WI38 (cell line): ENCODE data around the gene SOCS7.
"Not testable (repeated sequence)": the region's sequence is repeated elsewhere in the genome, so short reads cannot be mapped to it uniquely, and the experiment has no call there.

Experiments
- H3K4me3 ChIP-seq: 2 replicates; pipeline ENCODE4 v1.5.1; 2011; ENCODE audit warnings: low read depth, mild to moderate bottlenecking, control low read depth, low read length
- TF ChIP-seq, protein P1 (sequence below): IDR thresholded peaks from 2 replicates; pipeline ENCODE4 v1.5.1; 2012; ENCODE audit warnings: low read depth, mild to moderate bottlenecking, control low read depth, low read length

Gene SOCS7

DNA sequence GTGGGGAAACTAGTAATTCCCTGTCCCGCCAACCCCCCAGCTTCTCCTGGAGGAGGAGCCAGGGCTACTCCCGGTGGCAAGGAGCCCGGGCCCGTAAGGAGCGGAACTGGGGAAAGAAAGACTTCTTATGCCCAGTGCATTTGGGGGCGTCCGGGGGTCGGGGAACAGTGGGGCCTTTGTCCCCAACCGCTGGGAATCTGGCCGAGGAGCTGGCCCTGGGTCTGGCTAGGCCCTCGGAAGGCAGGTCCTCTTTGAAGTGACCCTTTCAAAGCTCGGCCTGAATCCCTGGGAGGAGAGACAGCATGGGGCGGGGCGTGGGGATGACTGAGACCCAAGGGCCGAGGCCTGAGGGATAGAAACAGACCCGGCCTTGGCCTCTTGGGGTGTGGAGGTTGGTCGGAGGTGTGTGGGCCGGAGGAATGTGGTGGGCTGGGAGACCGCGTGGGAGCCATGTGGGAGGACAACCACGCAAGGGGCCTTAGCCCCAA lies 82.6 kb downstream of the SOCS7 start:
- TF ChIP-seq, protein P1, sequence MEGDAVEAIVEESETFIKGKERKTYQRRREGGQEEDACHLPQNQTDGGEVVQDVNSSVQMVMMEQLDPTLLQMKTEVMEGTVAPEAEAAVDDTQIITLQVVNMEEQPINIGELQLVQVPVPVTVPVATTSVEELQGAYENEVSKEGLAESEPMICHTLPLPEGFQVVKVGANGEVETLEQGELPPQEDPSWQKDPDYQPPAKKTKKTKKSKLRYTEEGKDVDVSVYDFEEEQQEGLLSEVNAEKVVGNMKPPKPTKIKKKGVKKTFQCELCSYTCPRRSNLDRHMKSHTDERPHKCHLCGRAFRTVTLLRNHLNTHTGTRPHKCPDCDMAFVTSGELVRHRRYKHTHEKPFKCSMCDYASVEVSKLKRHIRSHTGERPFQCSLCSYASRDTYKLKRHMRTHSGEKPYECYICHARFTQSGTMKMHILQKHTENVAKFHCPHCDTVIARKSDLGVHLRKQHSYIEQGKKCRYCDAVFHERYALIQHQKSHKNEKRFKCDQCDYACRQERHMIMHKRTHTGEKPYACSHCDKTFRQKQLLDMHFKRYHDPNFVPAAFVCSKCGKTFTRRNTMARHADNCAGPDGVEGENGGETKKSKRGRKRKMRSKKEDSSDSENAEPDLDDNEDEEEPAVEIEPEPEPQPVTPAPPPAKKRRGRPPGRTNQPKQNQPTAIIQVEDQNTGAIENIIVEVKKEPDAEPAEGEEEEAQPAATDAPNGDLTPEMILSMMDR: no peak
- H3K4me3 ChIP-seq: no peak overlapping the region

DNA sequence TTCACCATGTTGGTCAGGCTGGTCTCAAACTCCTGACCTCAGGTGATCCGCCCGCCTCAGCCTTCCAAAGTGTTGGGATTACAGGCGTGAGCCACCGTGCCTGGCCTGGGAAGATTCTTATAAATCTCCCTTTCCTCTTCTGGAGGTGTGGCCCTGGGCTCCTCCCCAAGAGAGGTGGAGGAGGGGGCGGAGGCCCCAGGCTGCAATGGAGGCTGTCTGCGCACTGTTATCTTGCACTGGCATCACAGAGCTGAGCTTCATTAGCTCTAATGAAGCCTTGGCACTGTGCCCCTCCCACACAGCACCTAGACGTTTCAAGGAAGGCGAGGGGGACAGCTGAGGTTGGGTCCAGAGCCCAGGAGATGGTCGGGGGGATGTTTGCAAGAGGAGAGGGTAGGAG lies 84.2 kb downstream of the SOCS7 start:
- no peak overlapping the region for H3K4me3 ChIP-seq
- TF ChIP-seq, protein P1: no peak

DNA sequence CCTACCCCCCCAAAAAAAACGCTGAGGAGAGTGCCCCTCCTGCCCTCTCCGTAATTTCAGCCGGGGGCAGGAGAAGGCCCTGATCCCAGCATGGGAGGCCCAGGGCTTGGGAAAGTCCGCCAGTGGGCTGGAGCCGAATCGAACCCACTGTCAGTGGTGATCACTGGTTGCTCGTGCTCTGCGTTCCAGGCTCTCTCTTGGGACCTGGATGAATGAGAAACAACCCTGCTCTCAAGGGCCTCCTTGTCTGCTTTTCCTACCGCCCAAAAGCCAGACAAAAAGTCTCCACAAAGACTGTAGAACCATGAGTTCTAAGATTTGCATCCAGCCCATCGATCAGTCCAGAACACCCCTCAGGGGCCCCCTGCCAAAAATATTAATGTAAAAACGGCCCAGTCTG lies 84.7 kb downstream of the SOCS7 start:
- no peak overlapping the region for H3K4me3 ChIP-seq
- TF ChIP-seq, protein P1: no peak

DNA sequence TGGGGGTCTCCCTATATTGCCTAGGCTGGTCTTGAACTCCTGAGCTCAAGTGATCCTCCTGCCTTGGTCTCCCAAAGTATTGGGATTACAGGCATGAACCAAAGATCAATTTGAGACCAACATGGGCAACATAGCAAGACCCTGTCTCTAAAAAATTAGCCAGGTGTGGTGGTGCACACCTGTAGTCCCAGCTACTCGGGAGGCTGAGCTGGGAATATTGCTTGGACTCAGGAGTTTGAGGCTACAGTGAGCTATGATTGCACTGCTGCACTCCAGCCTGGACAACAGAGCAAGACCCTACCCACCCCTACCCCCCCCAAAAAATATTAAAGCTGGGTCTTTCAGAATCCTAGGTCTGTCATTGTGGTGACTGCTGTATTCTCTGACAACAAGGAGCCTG lies 85.7 kb downstream of the SOCS7 start:
- not testable (repeated sequence) for H3K4me3 ChIP-seq

DNA sequence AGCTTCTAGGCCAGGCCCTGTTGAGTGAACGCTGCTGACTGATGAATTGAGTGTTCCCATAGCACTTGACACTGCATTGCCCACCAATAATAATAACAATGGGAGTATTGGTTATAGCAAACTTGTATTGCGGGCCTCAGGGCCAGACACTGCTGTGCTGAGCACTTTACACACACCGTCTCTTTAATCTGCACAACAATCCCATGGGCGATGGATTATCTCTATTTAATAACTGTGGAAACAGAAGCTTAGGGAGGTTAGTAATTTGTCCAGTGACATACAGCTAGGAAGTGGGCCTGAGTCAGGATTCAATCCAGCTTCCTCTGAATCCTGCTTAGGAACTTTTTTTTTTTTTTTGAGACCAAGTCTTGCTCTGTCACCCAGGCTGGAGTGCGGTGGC lies 87.8 kb downstream of the SOCS7 start:
- TF ChIP-seq, protein P1: no peak
- no peak overlapping the region for H3K4me3 ChIP-seq

DNA sequence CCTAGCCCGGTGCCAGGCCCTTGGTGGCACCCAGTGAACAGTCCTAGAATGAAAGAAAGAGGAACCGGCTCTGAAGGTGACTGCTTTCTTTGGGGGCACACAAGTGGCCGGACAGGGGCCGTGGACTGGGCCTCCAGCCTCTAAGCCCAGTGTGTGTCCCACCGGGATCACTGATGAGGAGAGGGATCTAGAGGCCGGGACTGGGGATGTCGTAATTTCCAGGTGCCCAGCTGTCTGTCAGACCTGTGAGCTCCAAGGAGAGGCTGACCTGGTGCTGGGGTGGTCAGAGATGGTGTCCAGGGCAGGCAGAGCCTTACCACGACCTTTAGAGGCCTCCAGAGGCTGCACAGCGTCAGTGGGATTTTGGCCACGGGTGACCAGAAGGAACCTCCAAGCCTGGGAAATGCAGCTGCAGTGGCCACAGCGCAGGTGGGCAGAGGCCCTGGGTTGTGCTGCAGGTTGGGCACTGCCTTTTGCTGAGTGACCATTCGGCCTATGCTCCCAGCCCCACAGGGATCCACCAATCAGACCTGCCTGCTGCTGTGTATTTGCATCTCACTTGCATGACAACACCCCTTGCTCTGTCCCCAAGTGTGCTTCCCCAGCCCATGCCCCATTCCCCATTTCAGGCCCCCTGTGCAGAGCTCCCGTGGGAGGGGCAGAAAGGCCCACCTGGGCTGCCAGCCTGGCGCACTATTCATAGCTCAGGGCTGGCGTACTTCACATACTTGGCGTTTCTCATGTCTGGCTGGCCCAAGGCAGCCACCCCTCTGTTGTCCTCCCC lies 89.2 kb downstream of the SOCS7 start:
- TF ChIP-seq, protein P1: no peak
- H3K4me3 ChIP-seq: no peak overlapping the region

DNA sequence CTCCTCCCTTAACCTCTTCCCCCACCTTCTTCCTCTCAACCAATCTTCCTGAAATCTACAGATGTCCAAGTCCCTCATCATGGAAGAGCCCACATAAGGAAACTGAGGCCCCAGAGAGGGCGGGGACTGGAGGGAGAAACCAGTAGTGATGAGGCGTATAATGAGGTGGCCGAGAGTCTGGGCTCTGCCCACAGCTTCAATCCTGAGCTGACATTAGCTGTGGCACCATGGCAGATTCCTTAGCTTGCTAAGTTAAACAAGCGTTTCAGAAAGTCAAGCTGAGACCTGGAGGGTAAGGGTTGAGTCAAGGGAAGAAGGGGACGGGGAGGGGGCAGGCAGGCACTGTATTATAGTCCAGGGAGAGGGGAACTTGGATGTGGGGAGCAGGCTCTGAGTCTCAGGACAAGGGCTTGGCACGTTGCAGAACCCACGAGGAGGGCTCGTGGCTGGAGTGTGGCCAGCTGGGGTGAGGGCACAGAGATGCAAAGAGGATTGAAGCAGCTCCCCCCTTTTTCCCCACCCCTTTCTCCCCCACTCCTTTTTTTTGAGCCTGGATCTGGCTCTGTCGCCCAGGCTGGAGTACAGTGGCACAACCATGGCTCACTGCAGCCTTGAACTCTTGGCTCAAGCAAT lies 89.9 kb downstream of the SOCS7 start:
- no peak overlapping the region for H3K4me3 ChIP-seq
- TF ChIP-seq, protein P1: no peak
